NCI-H1092 treated with DMSO at 0.1 percent for 48 hours (cell line): ENCODE results near the gene PGAM1.
A peak's percentile ranks its signal among the peaks of the same experiment; 100 is the strongest.
"Not testable (repeated sequence)": the region's sequence is repeated elsewhere in the genome, so short reads cannot be mapped to it uniquely, and the experiment has no call there.

ENCODE experiments used
- DNase-seq: peaks from one replicate; lab custom pipeline; 2025; lab: John Stamatoyannopoulos, UW

Gene PGAM1

GRCh38 chr10:97408496-97408992 lies 17.4 kb upstream of the PGAM1 start:
- no peak for DNase-seq

GRCh38 chr10:97411406-97411805 lies 14.6 kb upstream of the PGAM1 start:
- no peak for DNase-seq

- no peak for DNase-seq
Observed at GRCh38 chr10:97412891-97413304, 13.1 kb upstream of the PGAM1 start.

- no peak for DNase-seq
Observed at GRCh38 chr10:97416565-97416964, 9.4 kb upstream of the PGAM1 start.

- DNase-seq: not testable (repeated sequence)
Observed at GRCh38 chr10:97423757-97424098, 2.3 kb upstream of the PGAM1 start.

- peak; percentile 5 for DNase-seq
Observed at GRCh38 chr10:97426776-97427570, 982 bp downstream of the PGAM1 start.

- no peak for DNase-seq
Observed at GRCh38 chr10:97427571-97428179, 1.7 kb downstream of the PGAM1 start.

- DNase-seq: no peak
Observed at GRCh38 chr10:97428572-97428981, 2.6 kb downstream of the PGAM1 start.

- no peak for DNase-seq
Observed at GRCh38 chr10:97434055-97434454, 8.1 kb downstream of the PGAM1 start.

GRCh38 chr10:97434557-97434956 lies 8.6 kb downstream of the PGAM1 start:
- no peak for DNase-seq

GRCh38 chr10:97435211-97435610 lies 9.2 kb downstream of the PGAM1 start:
- DNase-seq: no peak

GRCh38 chr10:97442277-97442676 lies 16.3 kb downstream of the PGAM1 start:
- DNase-seq: no peak

- DNase-seq: no peak
Observed at GRCh38 chr10:97444212-97444611, 18.2 kb downstream of the PGAM1 start.

GRCh38 chr10:97445357-97445721 lies 19.3 kb downstream of the PGAM1 start:
- DNase-seq: no peak

- peak; percentile 90 for DNase-seq
Observed at GRCh38 chr10:97445722-97446639, 20.0 kb downstream of the PGAM1 start, which contains the start of the genes EXOSC1 and ZDHHC16. Gene EXOSC1, minus strand, starts transcription at chr10:97446006. Its CDS starts 21 bp downstream, at chr10:97445985. Gene ZDHHC16, plus strand, starts transcription at chr10:97446175. Its CDS starts 5,501 bp downstream, at chr10:97451676.

GRCh38 chr10:97450828-97451227 lies 24.8 kb downstream of the PGAM1 start:
- no peak for DNase-seq

- DNase-seq: no peak
Observed at GRCh38 chr10:97451605-97452004, 25.6 kb downstream of the PGAM1 start.

GRCh38 chr10:97452352-97452751 lies 26.4 kb downstream of the PGAM1 start:
- DNase-seq: no peak

- no peak for DNase-seq
Observed at GRCh38 chr10:97454330-97455036, 28.5 kb downstream of the PGAM1 start.

- DNase-seq: no peak
Observed at GRCh38 chr10:97456034-97456685, 30.2 kb downstream of the PGAM1 start.

GRCh38 chr10:97456686-97457065 lies 30.7 kb downstream of the PGAM1 start:
- DNase-seq: no peak
